ENCODE results near the gene SSBP2.

Gene SSBP2

GRCh38 chr5:81558188-81558587 lies 192.7 kb downstream of the SSBP2 start:
- H3K4me3 ChIP-seq (replicated peaks in 1 of 2; ENCODE audit: low read depth in 2 of 2, low read length in 2 of 2), result no peak overlapping the region
- no peak for DNase-seq (ENCODE audit: low read depth in 2 of 2)
- TF ChIP-seq CTCF (IDR thresholded peaks at IDR 0.05; ENCODE audit: low read depth, low read length), result no peak

GRCh38 chr5:81556809-81557208 lies 194.1 kb downstream of the SSBP2 start:
- no peak for TF ChIP-seq CTCF (IDR thresholded peaks at IDR 0.05; ENCODE audit: low read depth, low read length)
- DNase-seq (ENCODE audit: low read depth in 2 of 2), result no peak
- no peak overlapping the region for H3K4me3 ChIP-seq (replicated peaks in 1 of 2; ENCODE audit: low read depth in 2 of 2, low read length in 2 of 2)

GRCh38 chr5:81555865-81556264 lies 195.0 kb downstream of the SSBP2 start:
- no peak overlapping the region for H3K4me3 ChIP-seq (replicated peaks in 1 of 2; ENCODE audit: low read depth in 2 of 2, low read length in 2 of 2)
- no peak for TF ChIP-seq CTCF (IDR thresholded peaks at IDR 0.05; ENCODE audit: low read depth, low read length)
- DNase-seq (ENCODE audit: low read depth in 2 of 2), result no peak

- no peak for DNase-seq (ENCODE audit: low read depth in 2 of 2)
- no peak overlapping the region for H3K4me3 ChIP-seq (replicated peaks in 1 of 2; ENCODE audit: low read depth in 2 of 2, low read length in 2 of 2)
- TF ChIP-seq CTCF (IDR thresholded peaks at IDR 0.05; ENCODE audit: low read depth, low read length), result no peak
Measured at GRCh38 chr5:81554647-81555046, 196.2 kb downstream of the SSBP2 start.

- no peak for DNase-seq (ENCODE audit: low read depth in 2 of 2)
- no peak overlapping the region for H3K4me3 ChIP-seq (replicated peaks in 1 of 2; ENCODE audit: low read depth in 2 of 2, low read length in 2 of 2)
- no peak for TF ChIP-seq CTCF (IDR thresholded peaks at IDR 0.05; ENCODE audit: low read depth, low read length)
Measured at GRCh38 chr5:81553567-81554212, 197.2 kb downstream of the SSBP2 start.

- H3K4me3 ChIP-seq (replicated peaks in 1 of 2; ENCODE audit: low read depth in 2 of 2, low read length in 2 of 2), result no peak overlapping the region
- DNase-seq (ENCODE audit: low read depth in 2 of 2), result peak; percentile 8 to 41
- TF ChIP-seq CTCF (IDR thresholded peaks at IDR 0.05; ENCODE audit: low read depth, low read length), result no peak
Measured at GRCh38 chr5:81552852-81553566, 197.9 kb downstream of the SSBP2 start.

All from cardiac fibroblast (primary cell).